Stimulated activated CD4-positive, alpha-beta T cell treated with anti-CD3 and anti-CD28 coated beads, Interleukin-12 subunit alpha, Interleukin-12 subunit beta, amount 100 ng/mL, for 4 hours (primary cell): ENCODE data around the gene C2CD4C.
"Not testable (repeated sequence)": the region's sequence is repeated elsewhere in the genome, so short reads cannot be mapped to it uniquely, and the experiment has no call there.

Experiments used
- DNase-seq: peaks from one replicate; pipeline ENCODE4 v3.0.0-alpha.2; 2020

Gene C2CD4C

DNA sequence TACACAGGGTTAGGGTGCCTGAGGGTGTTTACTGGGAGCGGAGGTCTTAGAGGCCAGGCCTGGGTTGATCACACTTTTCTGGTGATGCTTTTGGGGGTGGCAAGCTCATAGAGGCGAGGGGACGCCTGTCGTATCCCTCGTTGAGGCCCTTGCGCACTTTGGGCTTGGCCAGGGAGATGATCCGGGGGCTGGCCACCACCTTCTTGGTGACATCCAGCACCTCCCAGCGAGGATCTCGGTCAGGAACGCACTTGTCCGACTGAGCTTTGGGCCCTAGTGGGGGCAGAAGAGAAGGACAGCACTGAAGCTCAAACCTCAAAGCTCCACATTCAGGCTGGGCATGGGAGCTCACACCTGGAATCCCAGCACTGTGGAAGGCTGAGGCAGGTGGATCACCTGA is 46.8 kb downstream of the C2CD4C start:
- DNase-seq: no peak

DNA sequence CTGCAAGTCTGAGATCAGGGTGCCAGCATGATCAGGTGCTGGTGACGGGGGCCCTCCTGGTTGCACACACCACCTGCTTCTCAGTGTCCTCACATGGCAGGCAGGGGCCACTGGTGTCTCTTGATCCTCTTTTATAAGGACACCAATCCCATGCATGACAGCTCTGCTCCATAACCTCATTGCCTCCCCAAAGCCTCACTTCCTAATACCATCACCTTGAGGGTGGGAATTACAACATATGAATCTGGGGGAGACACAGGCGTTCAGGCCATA is 49.4 kb downstream of the C2CD4C start:
- no peak for DNase-seq

DNA sequence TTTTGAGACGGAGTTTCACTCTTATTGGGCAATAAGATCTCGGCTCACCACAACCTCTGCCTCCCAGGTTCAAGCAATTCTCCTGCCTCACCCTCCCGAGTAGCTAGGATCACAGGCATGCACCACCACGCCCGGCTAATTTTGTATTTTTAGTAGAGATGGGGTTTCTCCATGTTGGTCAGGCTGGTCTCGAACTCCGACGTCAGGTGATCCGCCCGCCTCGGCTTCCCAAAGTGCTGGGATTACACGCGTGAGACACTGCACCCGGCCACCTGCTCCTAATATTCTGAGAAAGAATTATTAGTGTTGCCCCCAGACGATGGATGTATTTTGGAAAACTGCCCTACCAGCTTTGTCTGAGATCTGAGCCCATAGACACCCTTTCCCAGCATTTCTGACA is 53.4 kb downstream of the C2CD4C start:
- DNase-seq: not testable (repeated sequence)
